H1 (cell line): ENCODE data around the gene GALNT13. TPM values are rescaled to one million over a fixed set of nuclear protein-coding genes. Genes with fewer than 3 reads are reported as not detected.

Source experiments
- CTCF ChIA-PET: fragments of 300-600 bp; sonication (Branson Sonifier 250); formaldehyde crosslinking; loops from one replicate; lab custom pipeline; 2021; ENCODE audit not compliant: partially characterized antibody; lab: Charles Lee
- POLR2A ChIA-PET: fragments of 300-600 bp; sonication (Branson Sonifier 250); formaldehyde crosslinking; loops from one replicate; lab custom pipeline; 2021; ENCODE audit warnings: inconsistent platforms; ENCODE audit not compliant: partially characterized antibody; lab: Charles Lee
- DNase-seq, 2 experiments: peaks; one replicate each; pipeline versions ENCODE4 v3.0.0 to v3.0.0-alpha.2; 2010 to 2022; ENCODE audit warnings: low spot score in 2 of 2, low read depth in 1 of 2, mixed read lengths in 1 of 2
- FAIRE-seq: peaks from 2 replicates; lab custom pipeline; 2011; peaks lifted over from hg19 to GRCh38; lab: Jason Lieb, UNC
- H2AFZ ChIP-seq: 2 replicates; pipeline ENCODE4 v1.8.1; 2012; ENCODE audit warnings: low read length, inconsistent platforms
- H2AK5ac ChIP-seq: 2 replicates; pipeline ENCODE4 v1.6.1; 2013; ENCODE audit warnings: low read depth, low read length
- H2BK120ac ChIP-seq: replicated peaks from 2 replicates; pipeline ENCODE3; 2013; ENCODE audit warnings: low read depth, low read length, inconsistent platforms
- H2BK12ac ChIP-seq: 2 replicates; pipeline ENCODE4 v1.6.1; 2013; ENCODE audit warnings: low read depth, low read length
- H2BK15ac ChIP-seq: 2 replicates; pipeline ENCODE4 v1.6.1; 2013; ENCODE audit warnings: low read length
- H2BK20ac ChIP-seq: 2 replicates; pipeline ENCODE4 v1.6.1; 2013; ENCODE audit warnings: low read length
- H2BK5ac ChIP-seq: 2 replicates; pipeline ENCODE4 v1.6.1; 2013; ENCODE audit warnings: low read depth, low read length
- H3K14ac ChIP-seq: 2 replicates; pipeline ENCODE4 v1.6.1; 2013; ENCODE audit warnings: inconsistent platforms; ENCODE audit not compliant: insufficient read length
- H3K18ac ChIP-seq: 2 replicates; pipeline ENCODE4 v1.6.1; 2013; ENCODE audit warnings: low read length; ENCODE audit errors: extremely low read depth
- H3K23ac ChIP-seq: 2 replicates; pipeline ENCODE4 v1.6.1; 2013; ENCODE audit warnings: inconsistent platforms; ENCODE audit not compliant: insufficient read length
- H3K23me2 ChIP-seq: 2 replicates; pipeline ENCODE4 v1.6.1; 2013; ENCODE audit warnings: low read depth, low read length
- H3K27ac ChIP-seq: 2 replicates; pipeline ENCODE4 v1.6.1; 2011; ENCODE audit warnings: low read depth, low read length, inconsistent platforms
- H3K27me3 ChIP-seq, 4 experiments: replicated peaks in 1 of 4; 1 replicate in 1 of 4; 2 replicates in 3 of 4; pipeline versions ENCODE4 v1.6.1 to v1.8.1; 2011 to 2013; ENCODE audit warnings: low read length in 3 of 4, mild to moderate bottlenecking in 3 of 4, inconsistent platforms in 2 of 4, mixed read lengths in 2 of 4, moderate library complexity in 1 of 4; ENCODE audit not compliant: control insufficient read depth in 3 of 4, insufficient read depth in 3 of 4; ENCODE audit errors: extremely low read depth in 1 of 4
- H3K36me3 ChIP-seq, 4 experiments: 2 replicates each; pipeline versions ENCODE4 v1.6.1 to v1.8.1; 2011 to 2013; ENCODE audit warnings: mild to moderate bottlenecking in 4 of 4, low read length in 3 of 4, moderate library complexity in 2 of 4, control low read depth in 1 of 4, inconsistent platforms in 1 of 4; ENCODE audit not compliant: insufficient read depth in 4 of 4, control insufficient read depth in 2 of 4
- H3K4ac ChIP-seq: replicated peaks from 2 replicates; pipeline ENCODE3; 2013; ENCODE audit warnings: low read length, low read depth, mixed read lengths, inconsistent platforms; ENCODE audit not compliant: insufficient read length
- H3K4me1 ChIP-seq, 4 experiments: replicated peaks in 1 of 4; 1 replicate in 1 of 4; 2 replicates in 3 of 4; pipeline versions ENCODE4 v1.6.1 to v1.8.1; 2011 to 2013; ENCODE audit warnings: low read length in 3 of 4, inconsistent platforms in 2 of 4, mixed read lengths in 1 of 4; ENCODE audit not compliant: insufficient read depth in 4 of 4, control insufficient read depth in 3 of 4
- H3K4me2 ChIP-seq, 2 experiments: 2 replicates each; pipeline versions ENCODE4 v1.6.1 to v1.8.1; 2011 to 2013; ENCODE audit warnings: low read depth in 2 of 2, low read length in 2 of 2, control low read depth in 1 of 2, inconsistent platforms in 1 of 2, mild to moderate bottlenecking in 1 of 2; ENCODE audit not compliant: insufficient read depth in 1 of 2
- H3K4me3 ChIP-seq, 4 experiments: fragments of 200-600, 300-600 bp in 1 of 4; sonication (generic), shearing (Covaris generic), sonication (Bioruptor Twin) in 1 of 4; 2 replicates each; pipeline versions ENCODE4 v1.5.1 to v1.8.1; 2011 to 2016; ENCODE audit warnings: low read length in 4 of 4, low read depth in 3 of 4, control low read depth in 2 of 4, inconsistent platforms in 2 of 4, mild to moderate bottlenecking in 2 of 4, mixed read lengths in 1 of 4, moderate library complexity in 1 of 4; ENCODE audit not compliant: insufficient read depth in 2 of 4; ENCODE audit errors: extremely low read depth in 1 of 4
- H3K56ac ChIP-seq: replicated peaks from 2 replicates; pipeline ENCODE3; 2013; ENCODE audit warnings: low read depth, mild to moderate bottlenecking, mixed read lengths, low read length, inconsistent platforms; ENCODE audit not compliant: insufficient read length
- H3K79me1 ChIP-seq: 2 replicates; pipeline ENCODE4 v1.6.1; 2013; ENCODE audit warnings: low read depth, low read length, control low read depth
- H3K79me2 ChIP-seq, 2 experiments: 2 replicates each; pipeline versions ENCODE4 v1.6.1 to v1.8.1; 2012 to 2013; ENCODE audit warnings: low read length in 2 of 2, mild to moderate bottlenecking in 2 of 2, inconsistent platforms in 1 of 2; ENCODE audit not compliant: insufficient read depth in 2 of 2, control insufficient read depth in 1 of 2
- H3K9ac ChIP-seq, 4 experiments: replicated peaks in 1 of 4; 1 replicate in 1 of 4; 2 replicates in 3 of 4; pipeline versions ENCODE4 v1.6.1 to v1.8.1; 2011 to 2013; ENCODE audit warnings: low read depth in 3 of 4, low read length in 3 of 4, control low read depth in 2 of 4, mild to moderate bottlenecking in 2 of 4, moderate library complexity in 2 of 4, inconsistent platforms in 1 of 4; ENCODE audit errors: extremely low read depth in 1 of 4
- H3K9me3 ChIP-seq, 2 experiments: 2 replicates each; pipeline versions ENCODE4 v1.6.1 to v1.8.1; 2012 to 2013; ENCODE audit warnings: mild to moderate bottlenecking in 2 of 2, moderate library complexity in 2 of 2, control low read depth in 1 of 2, inconsistent platforms in 1 of 2, low read depth in 1 of 2, low read length in 1 of 2, mixed read lengths in 1 of 2; ENCODE audit not compliant: insufficient read depth in 2 of 2
- H4K20me1 ChIP-seq, 2 experiments: replicated peaks in 1 of 2; 2 replicates each; pipeline versions ENCODE3 to v1.8.1; 2011 to 2013; ENCODE audit warnings: inconsistent platforms in 2 of 2, low read length in 2 of 2, mild to moderate bottlenecking in 1 of 2; ENCODE audit not compliant: insufficient read depth in 2 of 2, control insufficient read depth in 1 of 2
- H4K5ac ChIP-seq: 2 replicates; pipeline ENCODE4 v1.6.1; 2013; ENCODE audit warnings: low read length, low read depth, mixed read lengths, inconsistent platforms; ENCODE audit not compliant: insufficient read length
- H4K8ac ChIP-seq: 2 replicates; pipeline ENCODE4 v1.8.0; 2013; ENCODE audit warnings: mild to moderate bottlenecking, moderate library complexity, low read length, inconsistent platforms; ENCODE audit not compliant: insufficient read depth; ENCODE audit errors: extremely low read depth
- H4K91ac ChIP-seq: replicated peaks from 2 replicates; pipeline ENCODE3; 2013; ENCODE audit warnings: low read length, mixed read lengths, inconsistent platforms; ENCODE audit not compliant: insufficient read length
- ASH2L ChIP-seq: fragments of 200-600, 300-600 bp; sonication (generic); IDR thresholded peaks from one replicate; pipeline ENCODE4 v1.7.1; 2017; ENCODE audit warnings: low read length
- ATF3 ChIP-seq: IDR thresholded peaks from 2 replicates; pipeline ENCODE4 v1.6.1; 2011; ENCODE audit warnings: low read depth, mild to moderate bottlenecking, low read length; ENCODE audit not compliant: insufficient read depth
- CTBP2 ChIP-seq: IDR thresholded peaks from 2 replicates; pipeline ENCODE4 v1.7.0; 2011; ENCODE audit warnings: borderline replicate concordance, mild to moderate bottlenecking, moderate library complexity, mixed read lengths, low read length; ENCODE audit not compliant: insufficient read depth, insufficient read length
- CTCF ChIP-seq, 3 experiments: IDR thresholded peaks; 1 replicate in 2 of 3; 2 replicates in 1 of 3; pipeline versions ENCODE4 v1.5.1 to v1.6.1; 2011; ENCODE audit warnings: low read length in 3 of 3, mild to moderate bottlenecking in 3 of 3, inconsistent platforms in 2 of 3, low read depth in 1 of 3, moderate library complexity in 1 of 3; ENCODE audit not compliant: insufficient read depth in 1 of 3; ENCODE audit errors: control extremely low read depth in 1 of 3
- GABPA ChIP-seq: IDR thresholded peaks from 2 replicates; pipeline ENCODE4 v1.6.1; 2011; ENCODE audit warnings: mild to moderate bottlenecking, low read length, moderate library complexity, borderline replicate concordance; ENCODE audit not compliant: insufficient read depth
- POLR2A ChIP-seq, 2 experiments: IDR thresholded peaks; 1 replicate in 1 of 2; 2 replicates in 1 of 2; pipeline ENCODE4 v1.6.1; 2011; ENCODE audit warnings: low read depth in 2 of 2, low read length in 2 of 2, mild to moderate bottlenecking in 2 of 2; ENCODE audit errors: control extremely low read depth in 1 of 2
- RFX5 ChIP-seq: IDR thresholded peaks from 2 replicates; pipeline ENCODE4 v1.6.1; 2011; ENCODE audit warnings: low read depth, low read length, improper control_type of control experiment, borderline replicate concordance
- RXRA ChIP-seq: IDR thresholded peaks from 2 replicates; pipeline ENCODE4 v1.6.1; 2011; ENCODE audit warnings: low read depth, mild to moderate bottlenecking, low read length, moderate library complexity; ENCODE audit not compliant: insufficient read depth
- SIRT6 ChIP-seq: IDR thresholded peaks from one replicate; pipeline ENCODE4 v1.7.1; 2012; ENCODE audit warnings: low read length, inconsistent platforms
- TBP ChIP-seq: IDR thresholded peaks from 2 replicates; pipeline ENCODE4 v1.6.1; 2011; ENCODE audit warnings: low read depth, low read length, improper control_type of control experiment
- polyA plus RNA-seq, 7 experiments: library from polyadenylated mRNA; depleted of rRNA in 3 of 7; stranded (reverse) in 5 of 7; unstranded in 2 of 7; fragments of >200 nt in 5 of 7; fragments of 200-250 nt in 2 of 7; gene quantifications; 1 replicate in 5 of 7; 2 replicates in 1 of 7; 4 replicates in 1 of 7; pipeline versions ENCODE4 v1.2.1 to v1.2.3, GENCODE V29; 2011 to 2013; ENCODE audit warnings: missing spikeins in 2 of 7, mixed read lengths in 2 of 7
- total RNA-seq: library from RNA; stranded (reverse); fragmentation: NEBNext Ultra II Directional; extraction: Animal tissue kit (Norgen Biotek cat#: 25700); gene quantifications from 2 replicates; pipeline ENCODE4 v1.2.1, GENCODE V29; 2021

GALNT13 gene
- total and polyA plus RNA-seq, 2 of the 8 experiments (the other 6 are each of a cell fraction or from before 2014, with no cell fraction given) = 3.2 to 9.6 TPM

DNA sequence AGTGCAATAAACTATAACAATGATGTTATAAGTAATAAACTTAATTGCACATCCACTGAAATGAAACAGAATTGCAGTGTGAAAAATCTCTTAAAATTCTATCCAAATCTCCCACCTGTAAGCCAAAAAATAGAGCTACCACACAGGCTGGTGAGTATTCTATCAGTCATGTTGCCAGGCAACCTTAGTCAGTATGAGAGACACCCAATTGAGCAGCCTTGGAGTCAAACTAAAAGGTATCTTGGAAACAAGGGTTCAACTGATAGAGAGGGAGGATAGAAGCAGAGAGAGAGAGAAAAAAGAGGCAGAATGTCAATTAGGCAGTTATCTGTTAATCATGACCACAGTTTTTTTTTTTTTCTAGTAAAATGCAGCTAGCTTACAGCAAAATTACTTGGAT lies 45.8 kb downstream of the GALNT13 start:
- Histone ChIP-seq H3K4ac (no peak overlapping the region), H4K8ac (no peak overlapping the region), H3K4me2 (no peak overlapping the region), H3K4me3 (no peak overlapping the region), H3K9ac (no peak overlapping the region), H4K91ac (no peak overlapping the region), H2AFZ (no peak overlapping the region), H3K36me3 (no peaks in the 10 kb centered on the region), H4K5ac (no peak overlapping the region), H3K27ac (no peak overlapping the region)
- no peak for DNase-seq
- TF ChIP-seq CTBP2 = no peak
- no peak for TF ChIP-seq ATF3
- TF ChIP-seq CTCF (IDR thresholded peaks at IDR 0.05; ENCODE audit: control extremely low read depth in 1 of 3, insufficient read depth in 1 of 3, low read depth in 1 of 3, low read length in 3 of 3) = no peak
- TF ChIP-seq GABPA = no peak
- TF ChIP-seq ASH2L = no peak
- no peak for TF ChIP-seq POLR2A (IDR thresholded peaks at IDR 0.05; ENCODE audit: control extremely low read depth in 1 of 2, low read depth in 2 of 2, low read length in 2 of 2)
- no peak for TF ChIP-seq SIRT6
- no peak for TF ChIP-seq RFX5
- TF ChIP-seq TBP = no peak
- no peak for TF ChIP-seq RXRA
- TF ChIP-seq, all 59 proteins: peak for 0
- peaks cover 0 to 4% of the 10 kb centered on the region in 2 experiments for H4K20me1 ChIP-seq
- H3K27me3 ChIP-seq = no peaks in the 10 kb centered on the region
- no peak overlapping the region for H2BK20ac ChIP-seq
- CTCF ChIA-PET = interaction anchor here (0.7 kb wide), 1 partner anchor 65 kb away, joined by 4 read pairs; no protein-coding TSS in a partner anchor
- POLR2A ChIA-PET = no interaction called here
- no peak overlapping the region for H2AK5ac ChIP-seq
- H3K79me2 ChIP-seq = no peaks in the 10 kb centered on the region; a peak in 1 of 4 replicates
- no peaks in the 10 kb centered on the region; the same call in 1 of the 2 replicates for H3K79me1 ChIP-seq
- H2BK5ac ChIP-seq = no peak overlapping the region
- H2BK15ac ChIP-seq = no peak overlapping the region
- H3K14ac ChIP-seq = no peak overlapping the region
- H2BK120ac ChIP-seq = no peak overlapping the region
- FAIRE-seq = no peak
- no peak overlapping the region for H3K18ac ChIP-seq
- H3K23me2 ChIP-seq = no peaks in the 10 kb centered on the region
- H3K4me1 ChIP-seq = 0 out of 7 replicates have a peak, but pooled peaks cover 0 to 2% (median 0%) of the 10 kb centered on the region in 4 experiments
- no peaks in the 10 kb centered on the region for H3K9me3 ChIP-seq
- no peak overlapping the region for H2BK12ac ChIP-seq
- H3K56ac ChIP-seq = no peak overlapping the region
- no peak overlapping the region for H3K23ac ChIP-seq
